GM12878 (cell line): ENCODE data around the gene TXLNG. TPM values are rescaled to one million over a fixed set of nuclear protein-coding genes. Genes with fewer than 3 reads are reported as not detected.

ENCODE experiments used
- ATAC-seq: fragments of 200-7000 bp; cut with Tn5 transposase; 3 replicates; pipeline ENCODE4 v1.9.1; 2020; ENCODE audit warnings: mild to moderate bottlenecking, moderate library complexity
- BruUV-seq: library from RNA; stranded (reverse); fragments of 400-500 nt; replicated peaks from 2 replicates; lab custom pipeline; 2021; lab: Mats Ljungman, UMichigan
- CTCF ChIA-PET: fragments of 300-600 bp; sonication (Branson Sonifier 250); formaldehyde crosslinking; extraction: SDS; loops from one replicate; lab custom pipeline; 2021; ENCODE audit warnings: inconsistent platforms; lab: Yijun Ruan, JAX
- POLR2A ChIA-PET: fragments of 350-600 bp; formaldehyde crosslinking; extraction: SDS; loops from one replicate; lab custom pipeline; 2021; ENCODE audit warnings: inconsistent platforms; lab: Charles Lee
- RAD21 ChIA-PET: fragments of 300-600 bp; sonication (Branson Sonifier 250); formaldehyde crosslinking; loops from one replicate; lab custom pipeline; 2023; ENCODE audit warnings: antibody characterized with exemption; ENCODE audit not compliant: unreplicated experiment; lab: Charles Lee
- SMC1A ChIA-PET: fragments of 300-600 bp; sonication (Branson Sonifier 250); formaldehyde crosslinking; loops from one replicate; lab custom pipeline; 2023; ENCODE audit not compliant: unreplicated experiment, uncharacterized antibody; lab: Charles Lee
- DNase-seq: peaks from one replicate; pipeline ENCODE4 v3.0.0-alpha.2; 2011; ENCODE audit warnings: low read depth, low spot score
- FAIRE-seq: peaks from 3 replicates; lab custom pipeline; 2011; peaks lifted over from hg19 to GRCh38; lab: Jason Lieb, UNC
- H2AFZ ChIP-seq: 2 replicates; pipeline ENCODE4 v1.6.0; 2011; ENCODE audit warnings: low read depth, low read length, control low read depth; ENCODE audit not compliant: control insufficient read depth
- H3K27ac ChIP-seq: 2 replicates; pipeline ENCODE4 v1.5.1; 2011; ENCODE audit warnings: control low read depth; ENCODE audit not compliant: control insufficient read depth, insufficient read depth
- H3K27me3 ChIP-seq, 2 experiments: replicated peaks in 1 of 2; 2 replicates each; pipeline versions ENCODE4 v1.6.0 to v1.6.1; 2011; ENCODE audit warnings: low read length in 1 of 2; ENCODE audit not compliant: control insufficient read depth in 2 of 2, insufficient read depth in 2 of 2
- H3K36me3 ChIP-seq, 2 experiments: 2 replicates each; pipeline ENCODE4 v1.5.1; 2011; ENCODE audit warnings: low read length in 1 of 2; ENCODE audit not compliant: control insufficient read depth in 2 of 2, insufficient read depth in 2 of 2
- H3K4me1 ChIP-seq: 2 replicates; pipeline ENCODE4 v1.6.1; 2011; ENCODE audit warnings: mild to moderate bottlenecking, low read length, moderate library complexity, mixed read lengths; ENCODE audit not compliant: control insufficient read depth, insufficient read depth
- H3K4me2 ChIP-seq: 2 replicates; pipeline ENCODE4 v1.6.0; 2011; ENCODE audit warnings: control low read depth; ENCODE audit not compliant: control insufficient read depth, insufficient read depth
- H3K4me3 ChIP-seq: fragments of 200-600 bp; sonication (generic); 2 replicates; pipeline ENCODE4 v1.5.1; 2016
- H3K79me2 ChIP-seq: 2 replicates; pipeline ENCODE4 v1.6.0; 2011; ENCODE audit warnings: low read length; ENCODE audit not compliant: control insufficient read depth, insufficient read depth
- H3K9ac ChIP-seq: 2 replicates; pipeline ENCODE4 v1.8.0; 2011; ENCODE audit warnings: low read length, control low read depth, mixed read lengths; ENCODE audit not compliant: control insufficient read depth, insufficient read depth
- H3K9me3 ChIP-seq: replicated peaks from 3 replicates; pipeline ENCODE4 v1.5.1; 2011; ENCODE audit warnings: mild to moderate bottlenecking, low read length; ENCODE audit not compliant: control insufficient read depth, insufficient read depth
- H4K20me1 ChIP-seq: 2 replicates; pipeline ENCODE4 v1.6.0; 2011; ENCODE audit not compliant: control insufficient read depth, insufficient read depth
- BRCA1 ChIP-seq: IDR thresholded peaks from 2 replicates; pipeline ENCODE4 v1.6.1; 2011; ENCODE audit warnings: low read depth, low read length, improper control_type of control experiment
- CBX3 ChIP-seq: fragments of 200-600 bp; sonication (generic); IDR thresholded peaks from 2 replicates; pipeline ENCODE4 v1.6.1; 2016; ENCODE audit warnings: low read depth, borderline replicate concordance
- CHD4 ChIP-seq: fragments of 200-600 bp; sonication (generic); IDR thresholded peaks from 2 replicates; pipeline ENCODE4 v1.6.1; 2016; ENCODE audit warnings: mild to moderate bottlenecking
- FOXK2 ChIP-seq: fragments of 450-650 bp; IDR thresholded peaks from 2 replicates; pipeline ENCODE4 v1.6.1; 2017; ENCODE audit warnings: mild to moderate bottlenecking, moderate library complexity
- HCFC1 ChIP-seq: fragments of 150-350 bp; IDR thresholded peaks from 2 replicates; pipeline ENCODE4 v1.6.1; 2014; ENCODE audit warnings: low read length
- PAX5 ChIP-seq: IDR thresholded peaks from 2 replicates; pipeline ENCODE4 v1.6.1; 2011; ENCODE audit warnings: low read depth, low read length, borderline replicate concordance
- POLR2A ChIP-seq: IDR thresholded peaks from 2 replicates; pipeline ENCODE4 v1.6.1; 2011; ENCODE audit warnings: low read depth, mild to moderate bottlenecking, low read length
- STAT1 ChIP-seq: fragments of 450-650 bp; conservative IDR thresholded peaks from 2 replicates; pipeline ENCODE4 v1.6.1; 2014; ENCODE audit warnings: antibody characterized with exemption, mild to moderate bottlenecking
- TBL1XR1 ChIP-seq: IDR thresholded peaks from 2 replicates; pipeline ENCODE4 v1.6.1; 2012; ENCODE audit warnings: low read depth, low read length, improper control_type of control experiment
- TCF12 ChIP-seq: IDR thresholded peaks from 2 replicates; pipeline ENCODE4 v1.6.1; 2011; ENCODE audit warnings: low read depth, mild to moderate bottlenecking, low read length
- YY1 ChIP-seq: IDR thresholded peaks from 2 replicates; pipeline ENCODE4 v1.6.1; 2011; ENCODE audit warnings: low read depth, mild to moderate bottlenecking, low read length
- ZBED1 ChIP-seq: IDR thresholded peaks from 2 replicates; pipeline ENCODE4 v1.6.1; 2016; ENCODE audit warnings: borderline replicate concordance
- ZZZ3 ChIP-seq: IDR thresholded peaks from 2 replicates; pipeline ENCODE4 v1.6.1; 2011; ENCODE audit warnings: low read depth; ENCODE audit not compliant: control insufficient read depth, insufficient read length
- WGBS: methylation state at CpG from one replicate; pipeline ENCODE4 v1.1.6; 2016; ENCODE audit warnings: low lambda C conversion rate; ENCODE audit not compliant: insufficient replicate concordance, insufficient coverage; ENCODE audit errors: missing lambda C conversion rate; 5-methylcytosine and 5-hydroxymethylcytosine counted together
- in situ Hi-C: fragments of 300-500 bp; cut with MboI; formaldehyde crosslinking; loops from 9 replicates; pipeline ENCODE4 v1.14.3; 2018; ENCODE audit warnings: mixed read lengths
- intact Hi-C: fragments of 100-400 bp; cut with micrococcal nuclease; formaldehyde crosslinking; loops from one replicate; pipeline ENCODE4 v1.14.2; 2022; ENCODE audit not compliant: unreplicated experiment
- polyA plus RNA-seq, 11 experiments: library from polyadenylated mRNA; depleted of rRNA in 4 of 11; unstranded in 6 of 11; stranded (reverse) in 5 of 11; fragments of >200 nt; fragmentation: Nextera tagmentation in 4 of 11; fragmentation: Illumina TruSeq in 1 of 11; extraction: Ambion mirVana in 4 of 11; extraction: Trizol in 1 of 11; gene quantifications; 1 replicate in 1 of 11; 2 replicates in 10 of 11; pipeline versions ENCODE4 v1.2.1 to v1.2.3, GENCODE V29; 2011 to 2016; ENCODE audit warnings: inconsistent platforms in 2 of 11, missing spikeins in 2 of 11, low read depth in 1 of 11
- total RNA-seq, 4 experiments: library from RNA; depleted of rRNA in 3 of 4; stranded (reverse); fragments of >200 nt in 3 of 4; fragmentation: Illumina TruSeq in 1 of 4; extraction: Trizol in 1 of 4; gene quantifications; 2 replicates each; pipeline versions ENCODE4 v1.2.1 to v1.2.3, GENCODE V29; 2013 to 2021
- TF ChIP-seq, protein P1 (sequence below): fragments of 450-650 bp; formaldehyde crosslinking; IDR thresholded peaks from 2 replicates; pipeline ENCODE4 v1.5.0; 2022; ENCODE audit warnings: mild to moderate bottlenecking, missing genetic modification characterization
- TF ChIP-seq, protein P2 (sequence below): fragments of 450-650 bp; IDR thresholded peaks from 2 replicates; pipeline ENCODE4 v1.6.1; 2017; ENCODE audit warnings: borderline replicate concordance
- TF ChIP-seq, protein P3 (sequence below): fragments of 450-650 bp; conservative IDR thresholded peaks from 2 replicates; pipeline ENCODE4 v1.6.1; 2017; ENCODE audit warnings: mild to moderate bottlenecking, moderate library complexity

Gene TXLNG
- total and polyA plus RNA-seq, 10 of the 15 experiments (the other 5 are each of a cell fraction or from before 2014, with no cell fraction given), result 9.9 to 40.7 (median 19.5) TPM

DNA sequence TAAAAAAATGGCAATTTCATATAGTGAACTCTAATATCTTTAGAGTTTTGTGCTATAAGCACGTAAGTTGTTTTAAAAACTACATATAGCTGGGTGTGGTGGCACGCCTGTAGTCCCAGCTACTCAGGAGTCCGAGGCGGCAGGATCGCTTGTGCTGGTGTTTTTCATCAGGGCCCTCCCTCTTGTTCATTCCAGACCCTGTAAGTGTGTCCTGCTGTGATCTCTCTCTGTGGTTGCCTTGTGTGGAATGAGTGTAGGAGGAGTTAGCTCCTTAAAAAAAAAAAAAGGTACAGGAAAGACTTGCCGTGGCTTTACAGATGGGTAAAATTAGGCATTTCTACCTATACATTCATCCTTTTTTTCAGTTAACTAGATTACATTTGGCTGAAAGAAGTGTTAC is 48.5 kb downstream of the TXLNG start:
- no peak for TF ChIP-seq FOXK2
- TF ChIP-seq STAT1, result no peak
- TF ChIP-seq YY1, result no peak
- TF ChIP-seq ZZZ3, result no peak
- TF ChIP-seq PAX5, result no peak
- no peak for TF ChIP-seq CHD4
- no peak for TF ChIP-seq HCFC1
- no peak for TF ChIP-seq TCF12
- TF ChIP-seq, protein P1, sequence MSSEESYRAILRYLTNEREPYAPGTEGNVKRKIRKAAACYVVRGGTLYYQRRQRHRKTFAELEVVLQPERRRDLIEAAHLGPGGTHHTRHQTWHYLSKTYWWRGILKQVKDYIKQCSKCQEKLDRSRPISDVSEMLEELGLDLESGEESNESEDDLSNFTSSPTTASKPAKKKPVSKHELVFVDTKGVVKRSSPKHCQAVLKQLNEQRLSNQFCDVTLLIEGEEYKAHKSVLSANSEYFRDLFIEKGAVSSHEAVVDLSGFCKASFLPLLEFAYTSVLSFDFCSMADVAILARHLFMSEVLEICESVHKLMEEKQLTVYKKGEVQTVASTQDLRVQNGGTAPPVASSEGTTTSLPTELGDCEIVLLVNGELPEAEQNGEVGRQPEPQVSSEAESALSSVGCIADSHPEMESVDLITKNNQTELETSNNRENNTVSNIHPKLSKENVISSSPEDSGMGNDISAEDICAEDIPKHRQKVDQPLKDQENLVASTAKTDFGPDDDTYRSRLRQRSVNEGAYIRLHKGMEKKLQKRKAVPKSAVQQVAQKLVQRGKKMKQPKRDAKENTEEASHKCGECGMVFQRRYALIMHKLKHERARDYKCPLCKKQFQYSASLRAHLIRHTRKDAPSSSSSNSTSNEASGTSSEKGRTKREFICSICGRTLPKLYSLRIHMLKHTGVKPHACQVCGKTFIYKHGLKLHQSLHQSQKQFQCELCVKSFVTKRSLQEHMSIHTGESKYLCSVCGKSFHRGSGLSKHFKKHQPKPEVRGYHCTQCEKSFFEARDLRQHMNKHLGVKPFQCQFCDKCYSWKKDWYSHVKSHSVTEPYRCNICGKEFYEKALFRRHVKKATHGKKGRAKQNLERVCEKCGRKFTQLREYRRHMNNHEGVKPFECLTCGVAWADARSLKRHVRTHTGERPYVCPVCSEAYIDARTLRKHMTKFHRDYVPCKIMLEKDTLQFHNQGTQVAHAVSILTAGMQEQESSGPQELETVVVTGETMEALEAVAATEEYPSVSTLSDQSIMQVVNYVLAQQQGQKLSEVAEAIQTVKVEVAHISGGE, result no peak
- no peak for TF ChIP-seq TBL1XR1
- TF ChIP-seq, protein P2, sequence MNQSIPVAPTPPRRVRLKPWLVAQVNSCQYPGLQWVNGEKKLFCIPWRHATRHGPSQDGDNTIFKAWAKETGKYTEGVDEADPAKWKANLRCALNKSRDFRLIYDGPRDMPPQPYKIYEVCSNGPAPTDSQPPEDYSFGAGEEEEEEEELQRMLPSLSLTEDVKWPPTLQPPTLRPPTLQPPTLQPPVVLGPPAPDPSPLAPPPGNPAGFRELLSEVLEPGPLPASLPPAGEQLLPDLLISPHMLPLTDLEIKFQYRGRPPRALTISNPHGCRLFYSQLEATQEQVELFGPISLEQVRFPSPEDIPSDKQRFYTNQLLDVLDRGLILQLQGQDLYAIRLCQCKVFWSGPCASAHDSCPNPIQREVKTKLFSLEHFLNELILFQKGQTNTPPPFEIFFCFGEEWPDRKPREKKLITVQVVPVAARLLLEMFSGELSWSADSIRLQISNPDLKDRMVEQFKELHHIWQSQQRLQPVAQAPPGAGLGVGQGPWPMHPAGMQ, result no peak
- no peak for TF ChIP-seq ZBED1
- no peak for TF ChIP-seq BRCA1
- no peak for TF ChIP-seq POLR2A
- TF ChIP-seq, protein P3, sequence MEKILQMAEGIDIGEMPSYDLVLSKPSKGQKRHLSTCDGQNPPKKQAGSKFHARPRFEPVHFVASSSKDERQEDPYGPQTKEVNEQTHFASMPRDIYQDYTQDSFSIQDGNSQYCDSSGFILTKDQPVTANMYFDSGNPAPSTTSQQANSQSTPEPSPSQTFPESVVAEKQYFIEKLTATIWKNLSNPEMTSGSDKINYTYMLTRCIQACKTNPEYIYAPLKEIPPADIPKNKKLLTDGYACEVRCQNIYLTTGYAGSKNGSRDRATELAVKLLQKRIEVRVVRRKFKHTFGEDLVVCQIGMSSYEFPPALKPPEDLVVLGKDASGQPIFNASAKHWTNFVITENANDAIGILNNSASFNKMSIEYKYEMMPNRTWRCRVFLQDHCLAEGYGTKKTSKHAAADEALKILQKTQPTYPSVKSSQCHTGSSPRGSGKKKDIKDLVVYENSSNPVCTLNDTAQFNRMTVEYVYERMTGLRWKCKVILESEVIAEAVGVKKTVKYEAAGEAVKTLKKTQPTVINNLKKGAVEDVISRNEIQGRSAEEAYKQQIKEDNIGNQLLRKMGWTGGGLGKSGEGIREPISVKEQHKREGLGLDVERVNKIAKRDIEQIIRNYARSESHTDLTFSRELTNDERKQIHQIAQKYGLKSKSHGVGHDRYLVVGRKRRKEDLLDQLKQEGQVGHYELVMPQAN, result no peak
- TF ChIP-seq CBX3, result no peak
- TF ChIP-seq, all 136 proteins: peak for 0
- H3K4me2 ChIP-seq, result no peak overlapping the region
- 98% methylated on average over 6 of the region's 6 CpGs for WGBS
- H3K79me2 ChIP-seq, result no peaks in the 10 kb centered on the region
- in situ Hi-C loops (no loop called here), intact Hi-C loops (no loop called here)
- CTCF ChIA-PET, result interaction anchor here (1.3 to 1.8 kb wide), 2 partner anchors 9 to 15 kb away, joined by 5 to 8 read pairs; no protein-coding TSS in a partner anchor
- SMC1A ChIA-PET, result interaction anchor here (0.9 to 1.5 kb wide), 2 partner anchors 9 to 11 kb away, joined by 3 to 6 read pairs; no protein-coding TSS in a partner anchor
- no peaks in the 10 kb centered on the region for H4K20me1 ChIP-seq
- no peak for ATAC-seq
- FAIRE-seq, result no peak
- no peaks in the 10 kb centered on the region for H3K27me3 ChIP-seq
- POLR2A ChIA-PET, result no interaction called here
- H3K9ac ChIP-seq, result no peak overlapping the region
- H3K4me1 ChIP-seq, result no peaks in the 10 kb centered on the region
- H3K4me3 ChIP-seq, result no peak overlapping the region
- no peak overlapping the region for H2AFZ ChIP-seq
- H3K36me3 ChIP-seq, result peaks cover 11 to 24% of the 10 kb centered on the region in 2 experiments
- no peaks in the 10 kb centered on the region for H3K9me3 ChIP-seq
- BruUV-seq, result no TSS peak
- no peak for DNase-seq
- RAD21 ChIA-PET, result no interaction called here
- no peak overlapping the region for H3K27ac ChIP-seq
